Measurements from ENCODE around the gene ITM2B.

ITM2B gene

DNA sequence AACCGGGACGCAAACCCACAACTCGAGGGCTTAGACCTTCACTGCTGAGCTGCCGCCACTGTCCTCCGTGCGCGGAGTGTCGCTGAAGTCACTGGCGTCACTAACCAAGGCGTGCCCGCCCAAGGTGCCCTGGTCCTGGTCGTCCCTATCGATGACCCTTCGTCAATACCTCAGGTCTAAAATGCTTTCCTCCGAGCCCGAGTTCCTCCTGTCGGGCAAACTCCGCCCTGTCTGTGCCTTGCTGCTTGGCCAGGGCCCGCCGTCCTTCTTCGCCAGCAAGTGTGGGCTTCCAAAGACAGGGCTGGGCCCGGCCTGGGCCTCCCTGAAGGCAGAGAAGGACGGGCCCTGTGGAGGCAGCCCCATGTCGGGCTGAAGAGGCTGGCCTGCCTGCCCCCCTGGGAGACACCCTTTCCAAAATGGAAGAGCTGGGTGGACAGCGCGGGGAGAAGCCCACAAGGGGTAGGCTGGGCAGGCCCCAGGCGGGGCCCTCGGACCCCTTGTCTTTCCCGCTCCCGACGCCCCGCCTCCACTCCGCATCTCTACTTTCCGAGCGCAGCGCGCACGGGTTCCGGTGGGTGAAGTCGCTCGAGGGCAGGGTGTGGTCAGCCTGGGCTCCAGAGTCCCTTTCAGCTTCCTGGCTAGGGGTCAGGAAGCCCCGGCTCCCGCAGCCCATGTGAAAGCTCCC lies 84.0 kb downstream of the ITM2B start:
- DNase-seq: no peak

DNA sequence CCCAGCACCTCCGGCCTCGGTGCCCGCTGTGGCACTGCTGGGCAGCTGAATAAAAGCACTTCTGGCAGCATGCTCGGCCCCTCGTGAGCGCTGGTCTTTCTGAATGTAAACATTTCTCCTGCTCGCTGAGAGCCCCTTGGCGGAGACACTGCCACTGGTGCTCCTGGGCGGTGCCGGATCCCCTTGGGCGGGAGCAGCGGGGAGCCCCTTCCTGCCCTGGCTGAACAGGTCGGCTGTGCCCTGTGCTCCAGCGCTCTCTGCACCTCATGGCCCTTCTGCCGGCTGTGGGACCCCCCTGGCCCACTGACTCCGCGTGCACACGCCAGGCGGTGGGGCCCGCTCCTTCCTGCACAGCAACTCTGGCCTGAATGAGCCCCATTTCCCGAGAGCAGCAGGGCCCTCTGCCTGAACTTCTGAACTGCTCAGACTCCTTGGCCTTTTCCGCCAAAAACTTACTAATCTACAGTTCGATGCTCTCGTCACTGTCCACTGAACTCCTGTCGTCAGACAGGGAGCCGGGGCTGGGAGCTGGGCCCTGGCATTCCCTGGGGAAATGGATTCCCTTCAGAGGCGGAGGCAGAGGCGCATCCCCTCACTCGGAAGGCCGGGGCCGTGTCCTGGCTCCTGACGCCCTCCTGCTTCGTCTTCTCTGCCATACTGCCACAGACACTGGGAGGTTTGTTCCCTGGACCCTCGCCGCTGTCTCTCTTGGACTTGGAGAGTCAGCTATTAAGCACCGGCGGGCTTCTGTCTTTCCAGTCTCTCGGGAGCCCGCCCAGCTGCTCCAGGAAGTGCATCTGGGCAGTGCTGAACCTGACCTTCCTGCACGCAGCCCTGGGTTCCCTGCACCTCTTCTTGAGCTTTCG lies 84.7 kb downstream of the ITM2B start:
- DNase-seq: no peak

DNA sequence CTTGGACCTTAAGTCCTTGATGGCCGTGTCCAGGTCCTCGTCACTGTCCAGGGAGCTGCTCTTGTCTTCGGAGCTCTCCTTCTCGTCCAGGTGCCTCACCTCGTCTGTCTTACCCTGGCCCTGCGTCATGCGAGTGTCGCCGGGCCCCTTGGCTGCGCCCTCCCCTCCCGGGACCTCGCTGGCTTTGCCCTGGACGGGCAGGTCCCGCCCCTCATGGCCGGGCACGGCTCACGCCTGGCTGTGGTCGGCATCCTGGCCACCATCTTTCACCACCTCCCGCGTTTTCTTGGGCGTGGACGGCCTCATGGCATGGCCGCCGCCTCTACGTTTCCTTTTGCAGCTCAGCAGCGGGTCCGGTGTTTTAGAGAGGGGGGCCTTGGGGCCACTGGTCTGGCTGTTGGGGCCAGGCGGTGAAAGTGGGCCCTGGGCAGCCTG lies 85.4 kb downstream of the ITM2B start:
- DNase-seq: no peak

DNA sequence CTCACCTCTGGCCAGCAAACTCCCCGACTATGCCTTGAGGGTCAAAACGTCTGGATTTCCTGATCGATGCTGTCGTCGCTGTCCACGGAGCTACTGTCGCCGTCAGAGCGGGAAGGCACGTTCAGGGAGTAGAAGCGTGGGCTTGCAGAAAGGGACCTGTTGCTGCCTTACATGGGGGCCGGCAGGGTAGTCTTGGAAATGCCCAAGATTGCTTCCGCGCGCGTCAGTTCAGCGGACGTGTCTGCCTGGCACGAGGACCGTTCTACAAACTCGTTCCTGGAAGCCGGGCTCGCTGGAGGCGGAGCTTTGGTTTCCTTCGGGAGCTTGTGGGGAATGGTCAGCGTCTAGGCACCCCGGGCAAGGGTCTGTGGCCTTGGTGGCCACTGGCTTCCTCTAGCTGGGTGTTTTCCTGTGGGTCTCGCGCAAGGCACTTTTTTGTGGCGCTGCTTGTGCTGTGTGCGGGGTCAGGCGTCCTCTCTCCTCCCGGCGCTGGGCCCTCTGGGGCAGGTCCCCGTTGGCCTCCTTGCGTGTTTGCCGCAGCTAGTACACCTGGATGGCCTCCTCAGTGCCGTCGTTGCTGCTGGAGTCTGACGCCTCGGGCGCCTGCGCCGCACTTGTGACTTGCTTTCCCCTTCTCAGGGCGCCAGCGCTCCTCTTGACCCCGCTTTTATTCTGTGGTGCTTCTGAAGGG lies 86.0 kb downstream of the ITM2B start:
- DNase-seq: no peak
